ENCODE results near the gene GIT1.
A peak's percentile ranks its signal among the peaks of the same experiment; 100 is the strongest.

GIT1 gene

DNA sequence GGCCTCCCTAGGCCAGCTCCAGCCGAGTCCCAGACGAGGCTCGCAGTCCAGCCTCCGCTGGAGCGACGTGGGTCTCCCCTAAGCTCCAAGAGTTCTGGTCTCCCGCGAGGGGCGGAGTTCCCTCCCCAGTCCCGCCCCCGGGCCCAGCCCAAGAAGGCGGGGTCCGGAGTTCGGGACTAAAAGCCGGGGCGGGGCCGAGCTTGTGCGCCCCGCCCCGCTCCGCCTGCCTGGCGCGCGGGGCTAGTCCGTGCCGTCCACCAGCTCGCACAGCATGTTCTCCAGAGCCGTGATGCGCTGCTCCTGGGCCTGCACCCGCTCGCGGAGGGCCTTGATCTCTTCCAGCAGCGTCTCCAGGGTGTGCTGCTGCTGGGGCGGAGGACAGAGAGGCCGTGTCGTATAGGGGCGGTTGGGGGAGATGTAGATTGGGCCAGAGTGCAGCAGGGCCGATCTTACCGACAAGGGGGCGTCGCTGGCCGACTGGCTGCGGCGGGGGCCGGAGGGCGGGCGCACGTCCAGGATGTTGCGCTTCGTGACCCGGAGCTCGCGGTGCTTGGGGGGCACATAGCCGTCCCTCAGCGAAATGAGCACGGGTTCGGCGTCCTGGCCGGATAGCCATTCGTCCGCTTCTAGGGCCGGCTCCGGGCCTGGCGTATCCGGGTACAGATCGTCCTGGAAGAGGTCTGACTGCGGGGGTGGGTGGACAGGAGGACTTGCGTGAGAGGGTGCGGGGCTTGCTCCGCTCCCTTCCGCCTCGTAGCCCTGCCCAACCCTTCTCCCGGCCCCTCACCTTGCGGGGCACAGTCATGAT lies 26.2 kb upstream of the GIT1 start:
- peak; percentile 88 for DNase-seq

DNA sequence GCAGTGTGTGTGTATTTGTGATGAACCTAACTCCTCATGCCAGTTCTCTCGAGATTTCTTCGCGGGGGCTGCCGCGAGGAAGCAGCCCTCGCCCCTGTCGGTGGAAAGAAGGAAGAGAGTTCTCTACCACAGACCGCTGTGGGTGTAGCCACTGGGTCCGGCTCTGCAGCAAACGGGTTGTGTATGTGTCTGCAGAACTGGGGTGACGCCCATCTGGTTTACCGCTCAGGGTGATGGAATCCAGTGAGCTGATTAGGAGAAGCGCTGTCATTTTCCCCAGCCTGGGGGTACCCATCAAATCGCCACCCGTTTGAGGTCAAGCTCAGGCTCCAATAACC lies 25.6 kb upstream of the GIT1 start:
- DNase-seq, result no peak

DNA sequence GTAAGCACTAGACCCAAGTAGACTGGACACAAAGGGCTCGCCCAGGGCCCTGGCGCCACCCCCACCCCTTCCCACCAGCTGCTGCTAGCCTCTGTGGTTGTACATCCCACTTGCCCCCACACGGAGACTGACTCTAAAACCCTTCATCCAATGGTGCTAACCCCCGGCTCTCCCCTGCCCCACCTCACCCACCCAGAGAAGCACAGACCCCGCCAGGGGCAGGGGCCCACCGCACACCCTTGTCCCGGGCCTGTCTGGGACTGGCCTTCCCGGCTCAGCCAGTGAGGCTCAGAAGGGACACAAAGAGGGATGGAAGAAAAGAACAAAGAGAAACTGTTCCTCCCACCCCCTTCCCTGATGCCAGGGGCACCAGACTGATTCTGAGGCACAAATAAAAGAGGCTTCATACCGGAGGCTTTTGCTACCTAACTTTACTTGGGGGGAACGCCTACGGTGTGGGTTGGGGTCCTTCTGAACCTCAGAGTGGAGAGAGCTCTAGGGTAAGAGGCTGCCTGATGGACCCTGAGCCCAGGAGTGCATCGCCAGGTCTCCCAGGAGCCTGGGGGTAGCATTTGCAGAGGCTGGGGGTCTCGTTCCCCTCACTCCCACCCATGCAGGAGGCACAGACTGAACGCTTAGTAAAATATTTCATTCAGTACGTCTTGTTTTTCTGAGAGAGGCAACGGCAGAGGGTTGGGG lies 25.1 kb upstream of the GIT1 start:
- DNase-seq, result no peak

DNA sequence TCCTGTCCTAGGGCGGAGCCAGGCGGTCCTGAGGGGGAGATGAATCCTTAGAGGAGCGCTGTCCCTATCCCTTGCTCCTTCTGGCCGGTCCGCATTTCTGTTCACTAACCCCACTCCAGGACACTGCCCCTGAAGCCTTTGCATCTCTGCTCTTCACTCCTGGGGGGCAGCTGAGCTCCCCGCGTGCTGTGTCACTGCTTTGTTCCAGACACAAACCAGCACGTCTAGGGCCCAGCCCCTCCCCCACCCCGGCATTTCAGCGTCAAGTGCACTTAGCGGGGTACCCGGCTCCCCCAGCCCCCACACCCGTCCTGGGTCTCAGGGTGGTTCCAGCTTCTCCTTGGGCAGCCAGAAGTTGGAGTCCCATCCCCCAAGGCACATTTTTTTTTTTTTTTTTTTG lies 24.4 kb upstream of the GIT1 start:
- DNase-seq, result no peak

DNA sequence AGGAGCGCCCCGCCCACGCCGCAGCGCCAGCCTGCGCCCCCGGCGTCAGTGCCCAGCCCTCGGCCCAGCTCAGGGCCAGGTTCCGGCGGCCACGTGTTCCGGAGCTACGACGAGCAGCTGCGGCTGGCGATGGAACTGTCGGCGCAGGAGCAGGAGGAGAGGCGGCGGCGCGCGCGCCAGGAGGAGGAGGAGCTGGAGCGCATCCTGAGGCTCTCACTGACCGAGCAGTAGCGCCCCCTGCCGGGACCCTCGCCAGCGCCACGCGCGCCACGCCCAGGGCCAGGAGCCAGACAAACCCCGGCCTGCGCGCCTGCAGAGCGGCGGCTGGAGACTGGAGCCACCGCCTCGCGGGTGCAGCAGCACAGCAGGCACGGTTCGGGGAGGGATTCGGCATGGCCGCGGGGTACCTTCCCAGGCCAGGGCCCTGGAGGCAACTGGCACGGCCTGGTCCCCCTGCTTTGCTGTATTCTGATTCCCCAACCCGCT lies 23.9 kb upstream of the GIT1 start:
- DNase-seq, result no peak

DNA sequence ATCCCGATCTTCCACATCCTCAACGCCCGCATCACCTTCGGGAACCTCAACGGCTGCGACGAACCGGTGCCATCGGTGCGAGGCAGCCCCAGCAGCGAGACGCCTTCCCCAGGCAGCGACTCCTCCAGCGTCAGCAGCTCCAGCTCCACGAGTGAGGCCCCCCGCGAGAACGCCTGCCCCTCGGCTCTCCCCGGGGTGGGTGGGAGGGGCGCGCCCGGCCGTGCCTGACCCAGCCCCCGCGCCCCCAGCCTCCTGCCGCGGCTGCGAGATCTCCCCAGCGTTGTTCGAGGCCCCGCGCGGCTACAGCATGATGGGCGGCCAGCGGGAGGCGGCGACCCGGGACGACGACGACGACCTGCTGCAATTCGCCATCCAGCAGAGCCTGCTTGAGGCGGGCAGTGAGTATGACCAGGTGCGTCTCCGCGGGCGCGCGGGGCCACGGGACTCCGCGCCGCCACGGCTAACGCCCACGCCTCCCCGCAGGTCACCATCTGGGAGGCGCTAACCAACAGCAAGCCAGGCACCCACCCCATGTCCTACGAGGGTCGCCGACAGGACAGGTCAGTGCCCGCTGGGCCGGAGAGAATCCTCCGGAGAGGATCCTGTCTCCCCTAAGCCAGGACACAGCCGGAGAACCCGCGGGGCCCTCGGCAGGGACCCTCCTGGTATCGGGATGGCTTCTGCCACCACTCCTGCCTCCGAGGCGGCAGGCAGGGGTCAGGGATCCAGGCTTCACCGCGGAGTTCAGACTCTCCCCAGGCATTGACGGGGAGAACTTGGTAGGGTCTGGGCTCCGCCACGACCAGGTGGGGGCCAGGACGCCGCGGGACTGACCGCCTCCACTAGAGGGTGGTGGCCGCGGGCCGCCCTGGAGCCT lies 23.2 kb upstream of the GIT1 start:
- no peak for DNase-seq

DNA sequence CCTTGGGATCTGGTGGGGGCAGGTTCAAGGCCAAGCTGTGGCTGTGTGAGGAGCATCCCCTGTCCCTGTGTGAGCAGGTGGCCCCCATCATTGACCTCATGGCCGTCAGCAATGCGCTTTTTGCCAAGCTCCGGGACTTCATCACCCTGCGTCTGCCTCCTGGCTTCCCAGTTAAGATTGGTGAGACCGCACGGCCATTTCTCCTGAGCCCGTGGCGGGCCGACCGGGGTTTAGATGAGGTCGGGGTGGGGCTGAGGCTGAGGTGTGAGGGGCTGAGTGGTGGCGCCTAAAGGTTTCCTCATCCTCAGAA lies 22.6 kb upstream of the GIT1 start:
- DNase-seq, result no peak

DNA sequence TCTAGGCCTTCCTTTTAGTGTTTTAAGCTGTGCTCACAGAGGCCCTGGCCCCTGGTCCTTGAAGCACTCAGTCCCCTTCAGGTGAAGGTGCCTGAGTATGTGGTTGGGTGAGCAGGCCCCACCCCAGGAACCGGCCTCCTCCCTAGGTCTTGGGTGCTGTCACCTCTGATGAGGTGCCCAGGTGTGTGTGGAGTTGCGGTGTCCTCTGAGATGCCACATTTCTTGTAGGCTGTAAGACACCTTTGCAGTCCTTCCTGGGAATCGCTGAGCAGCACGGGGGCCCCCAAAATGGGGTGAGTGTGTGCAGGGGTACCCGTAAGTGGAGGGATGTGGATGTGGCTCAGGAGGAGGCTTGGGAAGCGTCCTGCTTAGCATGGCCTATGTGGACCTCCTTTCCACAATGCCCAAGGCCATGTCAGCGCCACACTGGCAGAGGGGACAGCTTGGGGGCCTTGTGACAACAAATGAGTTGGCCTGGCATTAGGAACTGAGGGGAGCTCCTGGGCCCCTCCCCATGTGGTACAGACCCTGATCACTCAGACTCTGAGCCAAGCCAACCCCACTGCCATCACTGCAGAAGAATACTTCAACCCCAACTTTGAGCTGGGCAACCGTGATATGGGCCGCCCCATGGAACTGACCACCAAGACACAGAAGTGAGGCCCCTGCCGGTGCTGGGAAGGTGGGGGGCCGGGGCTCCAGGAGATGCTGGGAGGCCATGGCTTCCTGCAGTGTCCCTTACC lies 22.1 kb upstream of the GIT1 start:
- no peak for DNase-seq

DNA sequence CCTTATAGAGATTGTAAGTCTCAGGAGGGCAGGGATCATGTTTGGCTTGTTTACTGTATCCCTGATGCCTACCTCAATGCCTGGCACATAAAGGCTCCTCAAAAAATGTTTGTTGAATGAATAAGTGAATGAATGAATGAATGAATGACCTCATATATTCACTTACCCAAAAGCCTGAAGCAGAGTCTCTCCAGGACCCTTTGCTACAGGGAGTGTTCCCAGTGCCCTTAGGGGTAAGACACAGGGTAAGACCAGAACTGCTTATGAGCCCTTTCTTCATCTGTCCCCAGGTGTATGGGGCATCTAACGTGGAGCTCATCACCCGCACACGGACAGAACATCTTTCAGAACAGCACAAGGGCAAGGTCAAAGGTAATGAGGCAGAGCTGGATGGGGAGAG lies 20.9 kb upstream of the GIT1 start:
- no peak for DNase-seq

DNA sequence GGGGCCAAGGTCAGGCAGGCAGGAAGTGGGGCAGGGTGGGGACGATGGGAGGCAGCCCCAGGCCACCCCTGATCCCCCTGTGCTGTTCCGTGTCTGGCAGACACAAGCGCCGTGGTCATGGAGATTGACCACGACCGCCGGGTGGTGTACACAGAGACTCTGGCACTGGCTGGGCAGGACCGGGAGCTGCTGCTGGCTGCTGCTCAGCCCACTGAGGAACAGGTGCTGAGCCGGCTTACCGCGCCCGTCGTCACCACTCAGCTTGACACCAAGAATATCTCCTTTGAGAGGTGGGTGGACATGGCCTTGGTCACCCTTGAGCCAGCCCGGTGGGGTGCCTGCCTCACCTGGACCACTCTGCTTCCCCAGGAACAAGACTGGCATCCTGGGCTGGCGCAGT lies 19.5 kb upstream of the GIT1 start:
- no peak for DNase-seq

DNA sequence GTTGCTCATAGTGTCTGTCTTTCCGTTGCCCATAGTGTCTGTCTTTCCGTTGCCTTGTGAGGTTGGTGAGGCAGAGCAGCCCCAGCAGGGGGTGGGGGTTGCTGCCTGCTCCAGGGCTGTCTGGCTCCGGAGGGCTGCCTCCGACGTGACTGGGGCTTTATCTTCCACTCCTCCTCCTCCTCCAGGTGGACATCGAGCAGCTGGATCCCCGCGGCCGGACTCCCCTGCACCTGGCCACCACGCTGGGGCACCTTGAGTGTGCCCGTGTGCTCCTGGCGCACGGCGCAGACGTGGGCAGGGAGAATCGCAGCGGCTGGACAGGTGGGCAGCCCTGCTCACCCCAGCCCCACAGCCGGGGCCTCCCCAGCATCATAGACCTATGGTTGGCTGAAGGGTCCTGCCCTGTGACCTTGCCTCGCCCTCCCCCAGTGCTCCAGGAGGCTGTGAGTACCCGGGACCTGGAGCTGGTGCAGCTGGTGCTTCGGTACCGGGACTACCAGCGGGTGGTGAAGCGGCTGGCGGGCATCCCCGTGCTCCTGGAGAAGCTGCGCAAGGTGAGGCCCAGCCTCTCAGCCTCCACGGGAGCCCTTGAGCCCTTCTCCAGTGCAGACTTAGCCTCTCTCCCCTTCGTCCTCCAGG lies 18.2 kb upstream of the GIT1 start:
- no peak for DNase-seq

DNA sequence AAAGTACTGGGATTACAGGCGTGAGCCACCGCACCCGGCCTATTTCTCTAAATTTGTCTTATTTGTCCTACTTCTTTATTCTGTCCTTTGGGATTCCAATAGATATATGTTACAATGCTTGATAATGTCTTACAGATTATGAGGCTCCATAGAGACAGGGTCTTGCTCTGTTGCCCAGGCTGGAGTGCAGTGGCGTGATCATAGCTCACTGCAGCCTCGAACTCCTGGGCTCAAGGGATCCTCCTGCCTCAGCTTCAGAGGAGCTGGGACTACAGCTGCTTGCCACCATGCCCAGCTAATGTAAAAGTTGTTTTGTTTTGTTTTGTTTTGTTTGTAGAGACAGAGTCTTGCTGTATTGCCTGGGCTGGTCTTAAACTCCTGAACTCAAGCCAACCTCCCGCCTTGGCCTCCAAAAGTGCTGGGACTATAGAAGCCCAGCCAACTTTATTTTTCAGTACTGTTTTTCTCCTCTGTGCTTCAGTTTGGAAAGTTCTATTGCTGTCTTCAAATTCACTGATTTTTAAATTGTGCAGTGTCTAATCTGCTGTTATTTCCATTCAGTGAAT lies 13.7 kb upstream of the GIT1 start:
- DNase-seq, result no peak

DNA sequence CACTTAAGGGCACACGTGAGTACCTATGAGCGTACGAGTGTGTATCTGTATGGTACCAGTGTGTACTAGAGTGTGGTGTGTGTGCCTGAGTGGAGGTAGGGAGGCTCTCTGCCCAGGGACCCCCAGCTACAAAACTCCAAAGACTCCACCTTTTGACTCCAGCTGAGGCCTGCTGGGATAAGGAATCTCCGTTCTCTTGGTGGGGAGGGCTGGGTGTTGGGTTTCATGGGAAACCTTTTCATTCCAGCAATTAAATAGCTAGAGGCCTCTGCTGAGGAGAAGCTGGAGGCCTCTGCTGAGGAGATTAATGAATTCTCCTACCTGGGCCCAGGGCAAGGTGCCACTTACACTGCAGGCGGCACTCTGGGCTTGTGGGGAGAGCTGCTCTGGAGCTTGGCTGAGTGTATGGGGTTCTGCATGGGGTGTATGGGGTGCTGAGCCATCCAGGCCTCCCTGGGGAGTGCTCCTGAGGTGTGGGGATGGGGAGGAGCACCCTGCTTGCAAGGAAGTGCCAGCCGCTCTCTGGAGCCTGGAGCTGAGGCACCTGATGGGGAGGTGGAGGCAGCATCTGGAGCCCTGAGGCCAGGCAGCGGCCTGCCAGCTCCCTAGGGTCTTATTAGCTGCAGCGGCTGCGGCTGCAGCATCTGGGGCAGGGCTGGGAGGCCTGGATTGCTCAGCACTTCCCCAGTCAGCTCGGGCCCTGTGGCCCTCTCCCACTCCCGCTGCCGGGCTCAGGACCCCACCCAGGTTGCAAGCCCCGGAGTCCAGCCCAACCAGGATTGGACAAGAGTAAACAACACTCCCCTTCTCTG lies 8.1 kb upstream of the GIT1 start:
- no peak for DNase-seq

DNA sequence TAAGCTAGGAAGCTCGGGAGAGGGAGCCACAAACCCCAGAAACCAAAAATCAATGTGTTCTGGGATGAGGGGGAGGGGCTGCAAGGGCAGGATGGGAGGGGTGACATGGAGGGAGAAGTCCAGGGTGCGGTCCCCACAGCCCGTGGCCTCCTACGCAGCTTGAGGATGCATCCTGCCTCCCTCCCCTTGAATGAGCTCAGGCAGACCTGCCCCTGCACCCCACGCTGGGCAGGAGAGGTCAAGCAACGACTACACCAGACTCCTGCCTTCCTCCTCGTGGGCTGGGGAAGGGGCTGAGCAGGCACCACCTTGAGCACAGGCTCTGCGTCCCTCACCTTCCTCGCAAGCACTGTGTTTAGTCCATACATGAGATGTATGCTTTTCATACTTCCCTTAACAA lies 7.4 kb upstream of the GIT1 start:
- no peak for DNase-seq

DNA sequence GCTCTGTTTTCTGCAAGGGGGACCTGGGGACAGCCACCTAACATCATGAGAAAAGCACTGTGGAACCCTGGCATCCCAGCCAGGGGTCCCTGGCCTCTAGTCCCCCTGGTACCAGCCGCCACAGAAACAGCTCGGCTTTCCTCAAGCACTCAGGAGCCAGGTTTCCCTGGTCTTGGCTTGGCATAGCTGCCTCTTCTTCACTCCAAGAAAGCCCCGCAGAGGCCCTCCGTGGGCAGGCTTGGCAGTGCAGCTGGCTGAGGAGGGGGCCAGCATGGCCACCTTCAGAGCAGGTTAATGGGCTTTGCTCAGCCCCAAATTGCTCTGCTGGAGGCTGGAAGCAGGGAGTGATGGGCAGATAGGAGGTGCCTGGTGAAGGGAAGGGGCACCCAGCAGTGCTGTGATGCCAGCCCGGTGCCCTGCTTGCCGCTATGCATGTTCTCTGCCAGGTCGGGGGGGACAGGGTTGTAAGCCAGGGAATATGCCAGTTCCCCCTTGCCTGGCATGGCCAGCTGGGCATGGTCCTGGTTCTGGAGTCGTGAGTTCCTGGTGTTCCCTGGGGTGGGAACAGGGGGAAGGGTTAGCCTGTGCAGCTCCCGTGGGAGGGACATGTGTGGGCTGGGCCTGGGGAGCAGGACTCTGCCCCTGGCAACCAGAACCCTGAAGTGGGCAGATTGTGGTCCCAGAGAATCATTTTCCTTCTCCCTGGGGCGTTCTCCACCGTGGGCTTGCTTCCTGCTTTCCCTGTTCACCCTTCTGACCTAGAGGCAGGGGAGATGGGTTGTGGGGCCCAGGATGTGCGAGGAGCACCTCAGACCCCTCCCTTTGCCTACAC lies 6.7 kb upstream of the GIT1 start:
- DNase-seq, result no peak

DNA sequence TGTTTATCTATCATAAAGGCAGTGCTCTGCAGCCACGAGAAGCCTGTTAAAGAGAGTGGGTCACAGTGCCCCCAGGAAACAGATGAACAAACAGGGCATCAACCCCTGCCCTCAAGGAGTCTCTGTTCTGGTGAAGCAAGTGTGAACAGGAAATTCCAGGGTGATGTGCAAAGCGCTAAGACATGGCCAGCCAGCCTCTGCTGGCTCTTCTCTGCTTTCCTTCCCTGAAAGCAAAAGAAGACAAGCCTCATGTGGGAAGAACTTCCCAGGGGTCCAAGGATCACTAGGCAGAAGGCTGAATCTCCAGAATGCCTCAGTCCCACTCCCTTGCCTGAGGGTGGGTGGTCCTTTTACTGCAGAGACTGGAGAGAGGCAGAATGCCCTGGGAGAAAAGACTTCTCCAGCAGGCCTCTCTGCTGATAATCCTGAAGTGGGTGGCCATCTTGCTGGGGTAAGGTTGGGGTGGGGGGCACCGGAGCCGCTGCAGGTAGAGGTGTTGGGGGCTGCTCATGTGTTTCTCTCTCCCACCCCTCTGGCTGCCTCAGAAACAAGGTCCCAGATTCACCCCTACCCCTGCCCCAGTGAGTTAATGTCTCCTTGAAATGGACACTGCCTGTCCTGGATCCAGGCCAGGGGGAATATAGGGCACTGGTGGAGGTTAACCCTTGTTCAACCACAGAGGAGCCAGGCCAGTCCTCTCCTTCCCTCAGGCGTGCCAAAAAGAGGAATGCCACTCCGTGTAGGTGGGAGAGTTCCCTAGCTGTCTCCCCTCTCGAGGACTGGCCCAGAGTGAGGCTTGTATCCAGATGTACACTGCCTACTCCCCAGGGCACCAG lies 5.9 kb upstream of the GIT1 start:
- DNase-seq, result no peak

DNA sequence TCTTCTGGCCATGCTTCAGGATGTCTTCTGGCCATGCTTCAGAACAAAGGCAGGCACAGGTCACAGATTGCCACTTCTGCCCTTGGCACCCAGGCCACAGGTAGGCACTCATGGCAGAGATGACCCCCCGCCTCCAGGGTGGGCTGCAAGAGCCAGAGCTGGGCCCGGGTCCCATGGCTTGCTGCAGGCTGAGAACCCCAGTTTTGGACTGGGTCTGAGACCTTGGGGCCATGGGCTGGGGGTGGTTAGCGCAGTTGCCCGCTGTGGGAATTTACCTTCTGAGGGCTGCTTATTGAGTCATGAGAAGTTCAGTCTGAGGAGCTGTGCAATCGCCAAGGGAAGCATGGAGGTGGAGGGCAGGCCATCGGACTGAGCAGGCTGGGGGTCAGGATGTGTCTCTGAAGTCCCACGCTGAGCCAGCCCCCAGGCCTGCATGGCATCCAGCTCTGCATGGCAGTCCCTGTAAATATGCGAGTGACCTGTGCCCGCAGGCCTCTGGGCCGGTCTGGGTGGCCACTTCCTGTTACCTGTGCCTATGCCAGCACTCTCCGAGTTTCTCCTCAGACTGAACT lies 5.2 kb upstream of the GIT1 start:
- no peak for DNase-seq

DNA sequence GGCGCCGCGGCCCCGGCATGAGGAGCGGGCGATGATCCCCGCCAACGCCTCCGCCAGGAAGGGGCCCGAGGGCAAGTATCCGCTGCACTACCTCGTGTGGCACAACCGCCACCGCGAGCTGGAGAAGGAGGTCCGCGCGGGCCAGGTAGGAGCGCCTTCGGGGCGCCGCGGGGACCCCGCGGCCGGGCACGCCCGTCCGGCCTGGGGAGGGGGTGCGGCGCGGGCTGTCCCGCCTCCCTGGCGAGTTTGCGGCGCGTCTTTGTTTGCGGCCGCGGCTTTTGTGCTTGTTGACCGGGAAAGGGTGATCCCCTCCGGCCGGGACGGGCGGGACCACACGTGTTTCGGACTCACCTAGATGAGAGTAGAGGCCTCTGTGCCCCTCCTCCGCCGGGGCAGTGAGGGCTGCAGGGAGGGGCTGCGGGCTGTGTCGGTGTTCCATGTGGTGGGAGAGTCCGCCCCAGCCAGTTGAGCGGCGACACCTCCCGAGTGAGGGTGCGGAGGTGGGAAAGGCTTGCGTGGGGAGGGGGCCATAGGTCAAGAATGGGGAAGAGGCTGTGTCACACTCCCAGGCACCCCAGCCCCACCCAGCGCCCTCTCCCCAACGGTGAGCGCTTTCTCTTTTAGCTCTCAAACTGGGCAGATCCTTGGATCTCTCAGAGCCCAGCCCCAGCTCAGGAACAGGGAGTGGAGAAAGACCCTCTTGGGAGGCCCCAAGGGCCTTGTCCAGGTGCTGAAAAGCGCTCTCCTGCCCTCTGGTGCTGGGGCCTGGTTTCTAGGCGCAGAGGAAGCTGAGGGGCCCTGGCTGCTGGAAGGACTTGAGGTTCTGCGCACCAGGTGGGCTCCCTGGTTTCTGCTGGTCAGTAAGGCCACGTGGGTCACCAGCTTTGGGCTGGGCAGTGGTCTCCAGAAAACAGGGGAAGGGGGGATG lies 4.4 kb upstream of the GIT1 start:
- DNase-seq, result peak; percentile 60
